HG03039 (cell line): ENCODE data around the gene CBARP.

Experiments
- ATAC-seq: cut with Tn5 transposase; IDR thresholded peaks from one replicate; pipeline ENCODE4 v1.9.1; 2021; ENCODE audit warnings: mild to moderate bottlenecking, moderate library complexity; ENCODE audit not compliant: unreplicated experiment

The CBARP gene

GRCh38 chr19:1241417-1242095 is 3.8 kb upstream of the CBARP start, which contains the start of gene ATP5F1D:
Gene ATP5F1D (plus strand): TSS chr19:1241751. CDS start chr19:1241851, 100 bp downstream.
- ATAC-seq = peak; percentile 39

- ATAC-seq = no peak
These were observed 3.1 kb upstream of the CBARP start for GRCh38 chr19:1240925-1241324.

- ATAC-seq = peak; percentile 32
These were observed 2.3 kb upstream of the CBARP start for GRCh38 chr19:1239796-1240737.

- no peak for ATAC-seq
These were observed 1.6 kb upstream of the CBARP start for GRCh38 chr19:1239420-1239795.

DNA sequence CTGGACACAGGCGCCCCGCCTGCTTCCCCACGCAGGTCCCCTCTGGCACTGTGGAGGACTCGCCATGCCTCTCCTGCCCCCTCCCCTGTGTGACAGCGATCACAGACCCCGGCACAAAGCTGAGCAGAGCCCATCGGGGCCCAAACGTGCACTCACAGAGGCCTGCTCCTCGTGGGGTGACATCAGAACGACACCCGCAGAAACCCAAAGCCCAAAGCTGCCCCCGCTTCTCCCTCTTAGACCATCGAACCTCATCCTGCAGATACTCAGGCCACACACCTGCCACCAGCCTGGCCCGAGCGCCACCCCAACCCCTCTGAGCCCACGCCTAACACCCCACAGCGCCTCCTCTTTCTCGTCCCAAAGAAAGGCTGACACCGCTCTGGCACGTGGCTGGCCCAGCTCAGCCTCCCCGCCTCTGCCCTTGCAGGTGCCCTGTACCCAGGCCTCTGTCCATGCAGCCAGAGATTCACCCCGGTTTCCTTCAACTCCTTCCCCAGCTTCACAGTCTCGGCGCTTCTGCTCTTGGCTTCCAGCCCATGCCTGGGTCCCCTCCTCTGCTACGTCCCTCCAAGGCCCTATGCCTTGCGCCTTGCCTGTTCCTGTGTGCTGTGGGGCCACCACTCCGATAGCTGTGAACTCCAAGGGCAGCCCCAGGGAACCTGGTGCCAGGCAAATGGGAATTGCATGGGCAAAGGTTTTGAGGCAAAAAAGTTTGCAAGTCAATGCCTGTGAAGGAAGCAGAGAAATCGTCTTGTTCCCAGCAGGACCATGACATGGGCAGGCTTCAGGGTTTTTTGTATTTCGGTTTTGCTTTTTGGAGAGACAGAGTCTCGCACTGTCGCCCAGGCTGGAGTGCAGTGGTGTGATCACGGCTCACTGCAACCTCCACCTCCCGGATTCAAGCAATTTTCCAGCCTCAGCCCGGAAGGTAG is 831 bp upstream of the CBARP start:
- no peak for ATAC-seq

GRCh38 chr19:1237027-1237659 is 662 bp downstream of the CBARP start:
- ATAC-seq = no peak

DNA sequence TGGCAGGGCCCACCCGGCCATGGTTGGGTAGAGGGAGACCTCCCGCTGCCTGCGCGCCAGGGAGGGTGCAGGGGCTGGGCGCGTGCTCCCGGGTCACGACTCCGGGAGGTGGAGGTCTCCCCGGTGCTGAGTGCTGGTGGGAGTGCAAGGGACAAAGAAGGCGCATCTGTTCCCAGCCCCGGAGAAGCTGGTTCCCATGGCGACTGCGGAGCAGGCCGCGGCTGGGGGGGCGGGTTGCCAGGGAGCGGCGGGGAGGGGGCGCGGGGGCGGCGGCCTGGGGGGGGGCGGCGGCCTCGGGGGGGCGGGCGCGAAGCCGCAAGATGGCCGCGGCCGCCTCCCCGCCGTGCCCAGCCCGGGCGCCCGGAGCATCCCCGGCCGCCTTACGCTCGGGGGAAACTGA is 1.2 kb downstream of the CBARP start:
- ATAC-seq = no peak

GRCh38 chr19:1235625-1236538 is 1.9 kb downstream of the CBARP start:
- ATAC-seq = no peak

DNA sequence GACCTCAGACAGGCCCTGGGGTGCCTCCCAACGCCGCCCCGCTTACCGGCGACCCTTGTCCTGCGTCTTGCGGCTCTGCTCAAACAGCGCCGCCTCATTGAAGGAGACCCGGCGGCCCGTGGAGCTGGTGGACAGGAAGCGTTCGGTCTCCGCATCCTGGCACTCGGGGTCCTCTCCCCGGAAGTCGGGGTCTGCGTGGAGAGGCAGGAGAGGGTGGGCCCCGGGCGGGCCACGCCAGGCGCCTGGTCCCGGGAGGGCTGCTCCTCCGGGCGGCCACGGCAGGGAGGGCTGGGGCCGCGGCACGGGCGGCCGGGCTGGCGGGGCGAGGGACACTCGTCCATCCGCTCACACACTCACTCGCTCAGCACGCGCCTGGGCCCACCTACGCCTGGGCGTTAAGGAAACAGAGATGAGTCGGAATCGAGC is 2.8 kb downstream of the CBARP start:
- ATAC-seq = no peak

GRCh38 chr19:1234051-1234954 is 3.5 kb downstream of the CBARP start:
- no peak for ATAC-seq

DNA sequence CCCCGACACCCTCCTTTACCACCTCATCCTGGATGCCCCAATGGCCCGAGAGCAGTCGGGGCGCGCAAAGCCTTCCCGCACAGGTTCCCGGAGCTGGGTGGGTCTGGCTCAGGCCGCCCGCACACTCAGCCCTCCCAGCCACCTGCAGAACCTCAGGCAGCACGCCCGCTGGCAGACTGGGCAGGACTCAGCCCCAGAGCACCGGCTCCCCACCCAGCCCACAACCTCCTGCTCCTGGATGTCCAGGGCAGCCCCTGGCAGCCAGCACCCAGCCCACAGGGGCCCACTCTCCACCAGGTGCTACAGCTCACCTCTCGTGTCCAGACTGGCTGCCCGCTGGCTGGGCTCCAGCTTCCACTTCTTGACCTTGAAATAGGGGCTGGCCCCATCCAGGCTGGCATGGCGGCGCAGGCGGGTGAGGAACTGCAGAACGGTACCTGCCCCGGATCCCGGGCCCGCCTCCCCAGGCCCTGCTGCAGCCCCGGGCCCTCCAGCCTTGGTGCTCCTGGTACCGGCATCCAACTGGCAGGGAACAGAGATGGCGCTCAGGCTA is 4.6 kb downstream of the CBARP start:
- ATAC-seq = no peak

DNA sequence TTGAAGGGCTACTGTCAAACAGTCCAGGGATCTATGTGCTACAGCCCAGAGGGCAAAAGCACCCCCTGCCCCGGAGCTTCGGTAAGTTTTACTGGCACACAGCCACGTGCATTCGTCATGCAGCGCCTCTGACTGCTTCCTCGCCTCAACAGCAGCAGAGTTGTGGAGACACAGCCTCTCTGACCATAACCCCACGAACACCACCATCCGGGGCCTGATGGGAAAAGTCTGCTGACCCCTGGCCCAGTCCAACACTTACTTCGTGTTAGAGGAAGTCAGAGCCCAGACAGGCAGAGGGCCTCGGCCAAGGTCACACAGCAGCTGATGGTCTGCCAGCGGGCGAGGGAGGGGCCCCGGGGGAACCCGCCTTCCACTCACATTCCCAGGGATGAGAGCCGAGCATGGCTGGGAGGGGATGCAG is 5.1 kb downstream of the CBARP start:
- no peak for ATAC-seq

- ATAC-seq = no peak
These were observed 5.8 kb downstream of the CBARP start for GRCh38 chr19:1231729-1232637.

DNA sequence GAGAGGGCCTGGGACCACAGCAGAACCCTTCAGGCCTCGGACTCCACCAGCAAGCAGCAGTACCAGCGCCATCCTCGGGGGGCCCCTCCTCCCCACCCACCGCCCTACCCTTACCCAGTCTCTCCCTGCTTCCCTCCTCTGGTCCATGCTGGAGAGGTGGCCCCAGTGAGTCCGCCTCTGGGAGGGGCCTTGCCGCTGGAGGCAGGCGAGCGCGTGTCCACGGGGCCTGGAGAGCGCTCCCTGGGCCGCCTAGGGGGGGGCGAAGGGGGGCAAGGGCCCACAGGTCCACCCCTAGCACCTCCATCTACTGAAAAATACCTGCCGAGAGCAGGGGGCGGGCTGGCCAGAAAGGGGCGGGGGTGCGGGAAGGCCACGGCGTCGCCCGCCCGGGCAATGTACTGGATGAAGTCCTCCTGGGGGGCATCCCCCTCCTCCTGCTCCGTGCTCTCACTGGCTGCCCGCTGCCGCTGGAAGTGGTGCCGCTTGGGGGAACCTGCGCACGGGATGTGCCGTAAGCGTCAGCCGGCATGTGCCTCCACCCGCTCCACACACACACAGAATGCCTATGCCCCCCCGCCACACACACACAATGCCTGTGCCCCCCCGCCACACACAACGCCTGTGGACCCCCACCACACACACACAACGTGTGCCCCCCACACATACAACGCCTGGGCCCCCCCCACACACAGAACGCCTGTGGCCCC is 6.9 kb downstream of the CBARP start:
- no peak for ATAC-seq

GRCh38 chr19:1229924-1230782 is 7.7 kb downstream of the CBARP start:
- no peak for ATAC-seq
